HG03354 (cell line): ENCODE results near the gene WIF1.

Experiments used
- ATAC-seq: cut with Tn5 transposase; IDR thresholded peaks from one replicate; pipeline ENCODE4 v1.9.1; 2021; ENCODE audit warnings: mild to moderate bottlenecking; ENCODE audit not compliant: unreplicated experiment, poor library complexity, severe bottlenecking

The WIF1 gene

DNA sequence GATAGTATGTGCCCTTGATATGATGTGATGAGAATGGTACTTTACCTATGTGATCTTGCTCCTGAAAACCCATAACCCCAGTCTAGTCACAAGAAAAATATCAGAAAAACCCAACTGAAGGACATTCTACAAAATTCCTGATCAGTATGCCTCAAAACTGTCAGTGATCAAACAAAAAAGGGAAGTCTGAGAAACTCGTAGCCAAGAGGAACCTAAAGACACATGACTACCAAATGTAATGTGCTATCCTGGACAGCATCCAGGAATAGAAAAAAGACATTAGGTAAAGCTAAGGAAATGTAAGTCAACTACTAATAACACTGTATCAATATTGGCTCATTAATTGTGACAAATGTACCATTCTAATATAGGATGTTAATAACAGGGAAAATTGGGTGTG lies 4.1 kb upstream of the WIF1 start:
- no peak for ATAC-seq

DNA sequence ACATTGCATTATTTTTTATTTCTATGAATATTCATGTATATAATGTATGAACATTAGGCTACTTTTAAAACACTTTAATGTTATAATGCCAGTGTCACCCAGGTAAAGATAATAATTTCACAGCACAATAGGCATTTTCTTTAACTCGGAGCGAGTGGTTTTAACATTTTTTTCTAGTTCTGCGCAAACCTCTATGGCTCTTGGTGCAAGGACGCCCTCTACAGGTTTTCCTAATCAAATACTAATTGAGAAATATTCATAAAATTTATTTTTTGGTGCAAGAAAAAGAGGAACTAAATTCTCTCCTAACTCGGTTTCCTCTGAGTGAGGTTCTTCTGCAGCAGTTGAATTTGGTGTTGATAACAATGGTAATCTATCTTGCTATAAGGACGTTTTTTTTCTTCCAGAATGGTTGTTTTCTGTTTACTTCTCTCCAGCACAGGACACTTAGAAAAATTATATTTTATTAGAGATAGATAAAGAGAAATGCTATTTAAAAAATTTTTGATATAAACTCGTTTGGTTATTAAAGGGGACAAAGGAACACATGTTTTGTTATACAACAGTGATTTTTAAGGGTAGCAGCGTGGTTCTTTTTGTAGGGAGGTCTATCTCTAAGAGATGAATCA lies 2.4 kb upstream of the WIF1 start:
- no peak for ATAC-seq

DNA sequence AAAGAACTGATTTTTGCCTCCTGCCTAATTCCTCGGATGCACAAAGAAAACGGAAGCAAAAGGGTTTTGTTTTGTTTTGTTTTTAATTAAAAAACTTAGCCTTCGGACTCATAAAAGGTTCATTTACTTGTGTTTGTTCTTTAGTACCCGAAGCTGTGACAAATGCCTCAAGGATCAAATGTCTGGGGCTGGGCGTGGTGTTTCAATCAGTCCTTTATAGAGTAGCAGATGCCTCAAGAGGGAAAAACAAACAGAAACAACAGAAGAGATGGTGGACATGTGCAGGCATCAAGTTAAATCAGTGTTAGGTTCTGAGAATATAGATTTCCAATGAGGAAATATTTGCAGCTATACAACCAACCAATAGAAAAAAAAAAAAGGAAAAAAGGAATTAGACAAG lies 1.6 kb upstream of the WIF1 start:
- ATAC-seq, result no peak

DNA sequence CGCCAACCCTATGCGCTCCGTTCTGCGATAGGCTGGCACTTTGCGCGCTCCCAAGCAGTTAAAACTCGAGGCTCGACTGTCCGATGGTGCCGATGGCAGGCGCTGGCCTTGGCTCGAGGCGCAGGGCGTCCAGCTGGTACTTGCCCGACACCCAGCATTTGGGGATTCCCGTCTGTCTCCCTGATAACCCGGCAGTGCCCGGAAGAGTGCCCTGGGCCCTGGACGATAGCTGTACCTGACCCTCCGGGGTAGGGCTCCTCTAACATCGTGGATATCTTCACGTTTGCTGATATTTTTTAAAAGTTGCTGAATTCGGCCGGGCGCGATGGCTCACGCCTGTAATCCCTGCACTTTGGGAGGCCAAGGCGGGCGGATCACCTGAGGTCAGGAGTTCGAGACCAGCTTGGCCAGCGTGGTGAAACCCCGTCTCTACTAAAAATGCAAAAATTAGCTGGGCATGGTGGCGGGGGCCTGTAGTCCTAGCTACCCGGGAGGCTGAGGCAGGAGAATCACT lies 908 bp upstream of the WIF1 start:
- no peak for ATAC-seq

DNA sequence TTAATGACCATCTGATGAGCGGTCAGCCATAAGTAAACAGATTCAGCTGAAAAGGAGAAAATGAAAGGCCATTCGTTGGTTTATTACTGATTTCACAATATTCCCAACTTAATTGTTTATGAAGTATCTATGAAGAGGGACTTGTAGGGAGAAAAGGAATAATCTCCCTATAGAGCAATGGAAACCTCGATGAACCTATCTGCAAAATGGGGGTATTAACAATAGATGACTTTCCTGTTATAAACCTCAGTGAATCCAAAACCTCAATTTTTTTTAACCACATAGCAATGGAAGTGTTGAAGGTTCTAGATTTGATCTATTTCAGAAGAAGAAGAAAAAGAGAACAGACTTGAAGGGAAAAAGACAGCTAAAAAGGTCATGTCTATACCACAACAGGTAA lies 2.0 kb downstream of the WIF1 start:
- no peak for ATAC-seq

DNA sequence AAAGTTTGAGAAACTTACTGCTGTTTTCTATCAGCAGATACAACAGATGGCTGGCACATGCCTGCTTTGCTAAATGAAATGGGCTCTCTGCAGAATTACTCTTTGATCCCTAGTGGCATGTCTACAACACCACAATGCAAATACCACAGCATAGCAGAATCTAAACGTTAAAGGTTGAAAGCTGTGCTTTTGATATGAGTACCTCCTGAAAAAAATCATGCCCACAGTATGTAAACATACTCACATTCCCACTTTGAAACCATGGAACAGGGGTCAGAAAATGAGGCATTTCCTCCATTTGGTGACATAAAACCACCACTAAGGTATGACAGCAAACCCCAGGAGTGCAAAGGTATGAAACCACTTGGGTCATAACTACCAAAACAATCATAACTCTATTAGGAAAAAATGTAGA lies 7.5 kb downstream of the WIF1 start:
- no peak for ATAC-seq

DNA sequence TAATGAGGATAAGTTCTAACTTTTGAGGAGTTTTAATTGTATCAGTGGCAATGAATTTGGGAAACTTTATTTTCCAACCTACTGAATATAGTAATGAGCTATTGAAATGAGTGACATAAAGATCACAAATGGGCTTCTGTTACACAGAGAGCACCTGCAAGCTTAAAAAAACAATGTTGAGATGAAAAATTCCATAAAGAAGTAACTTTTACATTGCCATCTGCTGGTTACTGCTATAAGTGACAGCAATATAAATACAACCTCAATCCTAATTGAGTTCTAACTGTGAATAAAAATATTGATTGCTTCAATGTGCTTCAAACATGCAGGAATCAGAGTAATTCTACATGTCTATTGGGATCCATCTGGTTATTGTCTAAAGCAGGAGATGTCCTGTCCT lies 14.2 kb downstream of the WIF1 start:
- no peak for ATAC-seq

DNA sequence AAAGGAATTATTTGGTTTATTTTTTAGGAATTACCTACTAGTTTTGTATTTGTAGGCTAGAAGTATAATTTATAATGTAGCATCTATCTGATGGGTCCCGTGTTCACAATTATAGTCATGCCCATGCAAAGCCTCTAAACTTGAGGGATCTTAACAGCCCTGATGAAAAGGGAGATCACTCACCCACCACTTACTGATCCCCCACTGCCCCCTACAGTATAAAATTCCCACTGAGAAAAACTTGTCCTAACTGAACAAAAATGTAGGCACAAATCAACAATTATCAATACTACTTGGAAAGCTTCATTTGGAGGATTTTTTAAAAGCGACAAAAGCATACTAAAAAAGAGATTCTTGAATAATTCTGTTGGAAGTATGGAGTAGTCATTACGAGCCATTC lies 21.0 kb downstream of the WIF1 start:
- no peak for ATAC-seq

DNA sequence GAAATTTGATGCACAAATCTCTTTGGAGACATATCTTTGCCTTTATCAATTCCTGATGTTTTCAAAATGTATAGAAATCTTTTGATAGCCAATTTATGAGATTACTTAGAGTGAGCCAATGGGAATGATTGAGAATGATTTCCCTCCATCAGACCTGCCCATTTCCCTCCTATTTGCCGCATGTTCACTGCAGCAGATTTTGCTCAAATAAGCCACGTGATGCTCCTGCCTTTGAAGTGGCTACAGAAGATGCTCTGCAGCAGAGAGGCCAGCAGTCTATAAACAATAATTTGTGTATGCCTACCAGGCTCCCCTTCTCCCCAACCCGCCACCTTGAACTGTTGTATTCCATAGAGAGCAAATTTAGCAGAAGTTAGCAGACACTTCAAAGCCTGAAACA lies 21.9 kb downstream of the WIF1 start:
- ATAC-seq, result no peak

DNA sequence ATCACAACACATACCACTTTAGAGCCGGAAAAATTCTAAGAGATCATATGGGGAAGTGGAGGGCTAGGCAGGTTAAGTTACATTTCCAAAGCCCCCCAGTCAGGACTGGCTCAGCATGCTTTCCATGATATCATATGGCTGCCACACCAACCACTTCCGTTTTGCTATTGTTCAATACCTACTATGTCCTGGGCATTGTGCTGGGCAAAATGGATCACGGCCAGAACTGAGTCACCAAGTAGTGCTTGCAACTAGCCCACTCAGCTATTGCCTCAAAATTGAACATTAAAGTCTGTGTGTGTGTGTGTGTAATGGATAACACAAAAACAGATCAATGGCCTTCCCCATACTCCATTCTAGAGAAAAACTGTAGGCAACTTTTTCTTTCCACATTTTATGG lies 22.7 kb downstream of the WIF1 start:
- no peak for ATAC-seq

DNA sequence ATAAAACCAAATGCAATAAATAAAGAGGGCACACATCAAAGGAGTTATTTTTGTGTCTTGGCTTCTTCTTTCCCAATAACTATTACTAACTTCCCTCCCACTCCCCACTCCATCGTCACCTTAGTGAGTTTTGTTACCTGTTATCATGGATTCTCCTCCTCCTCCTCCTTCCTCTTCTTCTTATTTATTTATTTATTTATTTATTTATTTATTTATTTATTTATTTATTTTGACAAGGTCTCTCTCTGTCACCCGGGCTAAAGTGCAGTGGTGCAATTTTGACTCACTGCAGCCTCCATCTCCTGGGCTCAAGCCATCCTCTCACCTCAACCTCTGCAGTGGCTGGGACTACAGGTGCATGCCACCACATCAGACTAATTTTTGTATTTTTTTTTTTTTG lies 26.4 kb downstream of the WIF1 start:
- no peak for ATAC-seq

DNA sequence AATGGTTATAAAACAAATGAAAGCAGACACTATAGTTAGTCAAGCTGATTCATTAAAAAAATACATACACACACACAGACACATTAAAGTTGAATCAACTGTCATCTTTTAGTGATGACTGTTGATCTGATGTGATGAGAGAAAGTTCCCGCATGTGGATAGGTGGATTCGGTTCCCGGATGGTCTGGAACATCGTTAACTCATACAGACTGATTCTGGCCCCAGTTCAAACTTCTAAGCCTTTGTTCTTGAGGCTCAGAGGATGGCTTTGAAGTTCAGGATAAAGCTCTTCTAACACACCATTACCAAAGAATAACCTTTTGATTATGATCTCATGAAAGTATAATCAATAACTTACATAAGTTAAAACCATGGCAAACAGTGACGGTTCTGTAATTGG lies 27.5 kb downstream of the WIF1 start:
- ATAC-seq, result no peak

DNA sequence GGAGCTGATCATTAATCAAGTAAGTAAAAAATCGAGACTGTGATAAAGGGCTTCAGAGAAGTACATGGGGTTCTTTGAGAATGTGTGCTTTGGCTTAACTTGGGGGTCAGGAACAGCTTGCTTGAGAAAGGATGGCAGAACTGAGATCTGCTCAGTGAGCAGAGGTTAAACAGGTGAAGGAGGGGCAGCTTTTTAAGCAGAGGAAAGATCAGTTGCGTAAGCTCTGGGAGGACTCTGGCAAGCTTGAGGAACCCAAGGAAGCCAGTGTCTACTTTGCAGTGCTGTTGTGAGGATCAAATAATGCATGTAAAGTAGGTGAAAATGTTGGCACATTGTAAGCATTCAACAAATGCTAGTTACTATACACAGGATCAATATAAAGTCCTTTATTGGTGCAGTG lies 30.6 kb downstream of the WIF1 start:
- ATAC-seq, result no peak

DNA sequence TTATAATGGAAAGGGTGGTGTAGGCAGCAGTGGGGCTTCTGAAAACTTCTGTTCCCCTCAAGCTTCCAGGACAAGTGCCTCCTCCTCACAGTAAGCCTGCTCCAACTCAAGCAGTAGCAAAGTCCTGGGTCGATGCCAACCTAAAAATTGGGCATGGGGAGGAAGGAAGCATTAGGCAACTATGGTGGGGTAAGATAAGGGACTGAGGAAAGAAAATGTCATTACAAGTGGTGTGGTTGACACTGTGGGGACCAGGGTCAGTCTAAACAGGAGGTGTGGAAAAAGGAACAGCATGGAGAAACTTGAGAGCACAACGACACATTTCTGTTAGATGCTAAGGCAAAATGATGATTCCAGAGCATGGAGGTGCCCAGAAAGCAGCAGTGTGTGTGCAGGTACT lies 34.9 kb downstream of the WIF1 start:
- no peak for ATAC-seq

DNA sequence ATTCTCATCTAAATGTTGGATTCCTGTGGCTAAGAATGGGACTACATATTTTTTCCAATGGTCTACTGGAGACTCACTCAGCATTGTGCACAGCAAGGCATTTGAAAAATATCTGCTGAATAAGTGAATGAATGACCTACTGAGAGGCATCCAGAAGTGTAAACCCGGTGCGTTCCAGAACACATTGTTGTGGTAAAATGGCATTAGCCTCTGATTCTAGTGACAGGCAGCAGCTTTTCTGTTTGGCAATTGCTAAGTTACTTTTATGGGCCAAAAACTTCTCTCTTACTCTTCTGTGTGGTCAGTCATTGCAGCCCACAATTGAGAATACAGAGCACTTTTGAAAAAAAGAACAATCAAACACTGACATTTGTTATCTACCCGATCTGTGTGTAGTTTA lies 36.5 kb downstream of the WIF1 start:
- ATAC-seq, result no peak

DNA sequence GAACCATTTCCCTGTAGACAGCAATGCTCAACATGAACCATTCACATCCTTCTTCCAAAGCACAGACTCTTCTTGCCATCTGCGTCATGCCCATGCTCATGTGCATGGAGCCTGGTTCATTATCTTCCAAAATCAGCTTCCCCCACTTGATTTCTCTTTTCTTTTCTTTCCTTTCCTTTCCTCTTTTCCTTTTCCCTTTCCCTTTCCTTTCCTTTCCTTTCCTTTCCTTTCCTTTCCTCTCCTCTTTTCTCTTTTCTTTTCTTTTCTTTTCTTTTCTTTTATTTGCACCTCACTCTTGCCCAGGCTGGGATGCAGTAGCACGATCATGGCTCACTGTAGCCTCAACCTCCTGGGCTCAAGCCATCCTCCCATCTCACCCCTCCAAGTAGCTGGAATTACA lies 37.5 kb downstream of the WIF1 start:
- ATAC-seq, result no peak

DNA sequence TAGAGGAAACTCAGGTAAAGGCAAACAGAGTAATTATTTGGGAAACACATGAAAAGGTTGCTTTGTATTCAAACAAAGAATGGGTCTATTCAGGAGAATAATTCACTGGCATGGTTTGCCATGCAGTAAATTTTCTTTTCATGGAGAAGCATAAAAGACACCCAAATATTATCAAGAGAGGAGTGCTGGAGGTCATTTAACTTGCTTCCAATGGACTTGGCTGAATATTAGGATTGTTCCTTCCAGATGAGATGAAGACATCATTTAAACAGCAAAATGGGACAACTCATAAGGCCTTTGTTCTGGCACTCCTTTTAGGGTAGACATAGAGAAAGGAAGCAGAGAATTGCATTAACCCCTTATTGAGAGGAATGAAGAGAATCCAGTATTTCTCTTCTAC lies 38.7 kb downstream of the WIF1 start:
- no peak for ATAC-seq

DNA sequence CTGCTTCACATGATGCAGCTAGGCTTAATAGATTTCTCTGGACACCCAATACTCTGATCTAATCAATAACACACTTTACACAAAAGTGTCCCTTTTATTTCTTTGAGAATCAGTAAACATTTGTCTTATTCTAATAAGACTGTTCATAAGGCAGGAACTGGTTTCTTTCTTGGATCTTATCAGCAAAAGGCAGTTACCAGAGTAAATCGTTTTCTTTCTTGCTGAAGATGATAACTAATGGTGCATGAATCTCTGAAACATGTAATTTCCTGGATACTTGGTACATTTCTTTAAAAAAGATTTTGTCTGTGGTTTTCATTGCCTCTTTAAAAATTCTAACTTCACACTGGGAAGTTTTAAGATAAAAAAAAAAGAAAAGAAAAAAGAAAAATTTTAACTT lies 39.6 kb downstream of the WIF1 start:
- no peak for ATAC-seq

DNA sequence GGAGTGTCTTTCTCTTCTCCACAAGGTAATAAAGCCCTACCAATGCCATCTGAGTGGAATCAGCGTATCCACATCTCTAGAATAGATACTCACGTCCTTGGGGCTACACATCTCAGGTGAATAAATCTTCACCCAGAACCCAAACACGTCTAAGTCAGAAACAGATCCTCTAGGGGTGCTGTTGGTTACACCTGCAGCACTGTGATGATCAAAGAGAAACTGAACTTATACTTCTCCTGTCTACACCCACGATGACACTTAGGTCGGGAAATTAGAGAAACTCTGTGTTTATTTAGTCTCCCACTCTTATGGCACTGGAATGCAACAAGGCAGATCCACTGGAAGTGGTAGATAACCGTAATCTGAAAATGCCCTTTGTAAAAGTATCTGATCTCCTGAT lies 46.2 kb downstream of the WIF1 start:
- ATAC-seq, result no peak

DNA sequence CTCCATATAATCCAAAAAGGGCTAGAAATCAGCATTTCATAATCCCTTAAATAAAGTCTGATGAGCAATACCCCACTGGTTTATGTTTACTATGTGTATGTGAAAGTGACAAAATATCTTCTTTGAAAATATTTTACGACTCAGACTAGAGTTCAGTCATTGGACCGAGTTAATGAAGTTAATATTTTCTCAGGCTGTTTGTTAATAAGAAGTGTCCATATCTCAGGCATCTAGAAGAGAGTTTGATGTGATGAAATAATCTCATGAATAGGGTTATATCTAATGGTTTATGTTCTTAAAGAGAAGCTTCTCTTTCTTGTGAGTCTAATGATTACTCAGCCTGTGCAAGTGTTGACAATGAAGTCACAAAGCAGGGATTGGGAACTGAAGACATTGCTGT lies 51.8 kb downstream of the WIF1 start:
- no peak for ATAC-seq

DNA sequence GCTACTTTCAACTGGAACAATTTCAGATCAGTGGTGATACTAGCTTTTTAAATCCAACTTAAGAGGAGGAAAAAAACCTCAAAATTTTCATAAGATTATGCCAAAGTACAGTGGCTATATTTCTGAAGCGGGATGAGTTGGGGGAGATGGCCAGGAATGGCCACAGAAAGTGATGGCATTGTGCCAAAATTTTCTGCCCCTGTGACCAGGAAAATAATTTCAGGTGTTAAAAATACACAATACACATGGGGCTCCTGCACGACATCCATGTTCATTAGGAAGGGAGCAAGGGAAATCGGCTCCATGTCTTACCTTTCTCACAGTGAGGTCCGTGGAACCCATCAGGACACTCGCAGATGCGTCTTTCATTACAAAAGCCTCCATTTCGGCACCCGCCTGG lies 53.7 kb downstream of the WIF1 start:
- no peak for ATAC-seq

DNA sequence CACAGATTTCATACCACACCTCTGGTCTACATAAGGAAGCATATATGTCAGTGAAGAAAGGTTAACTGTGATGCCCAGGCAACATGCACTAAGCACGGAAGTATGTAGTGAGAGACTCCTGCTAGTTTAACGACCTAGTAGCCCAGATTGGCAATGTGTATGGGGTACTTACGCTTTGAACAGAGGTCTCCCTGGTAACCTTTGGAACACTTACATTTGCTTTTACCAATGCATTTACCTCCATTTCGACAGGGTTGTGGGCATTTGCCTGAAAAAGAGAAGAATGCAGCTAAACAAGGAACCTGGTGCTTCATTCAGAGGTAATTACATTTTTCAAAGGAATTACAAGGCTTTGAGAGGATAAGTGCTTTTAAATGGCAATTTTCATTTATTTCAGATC lies 65.2 kb downstream of the WIF1 start:
- ATAC-seq, result no peak
